EH (cell line): ENCODE measurements around the gene ADORA2A.

Source experiments
- DNase-seq: peaks from one replicate; pipeline ENCODE4 v3.0.0-alpha.2; 2015; ENCODE audit warnings: low read depth

The ADORA2A gene

GRCh38 chr22:24403346-24403745 lies 24.1 kb upstream of the ADORA2A start:
- DNase-seq, result no peak

- DNase-seq, result no peak
These were observed 22.7 kb upstream of the ADORA2A start for GRCh38 chr22:24404561-24405275.

- DNase-seq, result no peak
These were observed 21.6 kb upstream of the ADORA2A start for GRCh38 chr22:24405631-24406321.

- no peak for DNase-seq
These were observed 20.8 kb upstream of the ADORA2A start for GRCh38 chr22:24406322-24407277.

GRCh38 chr22:24407278-24407665 lies 20.1 kb upstream of the ADORA2A start:
- no peak for DNase-seq

GRCh38 chr22:24407884-24408283 lies 19.5 kb upstream of the ADORA2A start:
- DNase-seq, result no peak

- no peak for DNase-seq
These were observed 18.8 kb upstream of the ADORA2A start for GRCh38 chr22:24408630-24409029.

- DNase-seq, result no peak
These were observed 17.7 kb upstream of the ADORA2A start for GRCh38 chr22:24409707-24410106.

- peak; percentile 70 for DNase-seq
These were observed 17.1 kb upstream of the ADORA2A start for GRCh38 chr22:24410110-24410856.

GRCh38 chr22:24411256-24412004 lies 16.0 kb upstream of the ADORA2A start:
- no peak for DNase-seq

GRCh38 chr22:24412274-24412673 lies 15.1 kb upstream of the ADORA2A start:
- DNase-seq, result no peak

- no peak for DNase-seq
These were observed 14.1 kb upstream of the ADORA2A start for GRCh38 chr22:24413271-24413670.

- no peak for DNase-seq
These were observed 13.5 kb upstream of the ADORA2A start for GRCh38 chr22:24413736-24414385.

- DNase-seq, result no peak
These were observed 12.9 kb upstream of the ADORA2A start for GRCh38 chr22:24414523-24414922.

GRCh38 chr22:24414984-24415945 lies 12.1 kb upstream of the ADORA2A start:
- DNase-seq, result no peak

GRCh38 chr22:24416095-24416494 lies 11.3 kb upstream of the ADORA2A start:
- DNase-seq, result no peak

GRCh38 chr22:24416611-24417010 lies 10.8 kb upstream of the ADORA2A start:
- DNase-seq, result no peak

GRCh38 chr22:24417200-24417599 lies 10.2 kb upstream of the ADORA2A start:
- DNase-seq, result no peak

- DNase-seq, result no peak
These were observed 9.3 kb upstream of the ADORA2A start for GRCh38 chr22:24417901-24418641.
